BLaER1 (cell line): ENCODE measurements around the gene RASSF8.

ENCODE experiments used
- H3K27ac ChIP-seq: shearing (Covaris generic); formaldehyde crosslinking; 2 replicates; pipeline ENCODE4 v1.8.1; 2022
- H3K27me3 ChIP-seq: shearing (Covaris generic); formaldehyde crosslinking; 2 replicates; pipeline ENCODE4 v1.8.1; 2022
- H3K36me3 ChIP-seq: shearing (Covaris generic); formaldehyde crosslinking; 2 replicates; pipeline ENCODE4 v1.8.1; 2022
- H3K4me1 ChIP-seq: shearing (Covaris generic); formaldehyde crosslinking; 2 replicates; pipeline ENCODE4 v1.8.1; 2022
- H3K4me2 ChIP-seq: shearing (Covaris generic); formaldehyde crosslinking; 2 replicates; pipeline ENCODE4 v1.8.1; 2022
- H3K4me3 ChIP-seq: shearing (Covaris generic); formaldehyde crosslinking; 2 replicates; pipeline ENCODE4 v1.8.1; 2022
- H3K9ac ChIP-seq: shearing (Covaris generic); formaldehyde crosslinking; 2 replicates; pipeline ENCODE4 v1.8.1; 2022
- H3K9me3 ChIP-seq: shearing (Covaris generic); formaldehyde crosslinking; 2 replicates; pipeline ENCODE4 v1.8.1; 2022
- H4K20me1 ChIP-seq: shearing (Covaris generic); formaldehyde crosslinking; 2 replicates; pipeline ENCODE4 v1.8.1; 2022
- Cebpa-rat ChIP-seq: shearing (Covaris generic); IDR thresholded peaks from 2 replicates; pipeline ENCODE4 v1.8.1; 2022

RASSF8 gene

DNA sequence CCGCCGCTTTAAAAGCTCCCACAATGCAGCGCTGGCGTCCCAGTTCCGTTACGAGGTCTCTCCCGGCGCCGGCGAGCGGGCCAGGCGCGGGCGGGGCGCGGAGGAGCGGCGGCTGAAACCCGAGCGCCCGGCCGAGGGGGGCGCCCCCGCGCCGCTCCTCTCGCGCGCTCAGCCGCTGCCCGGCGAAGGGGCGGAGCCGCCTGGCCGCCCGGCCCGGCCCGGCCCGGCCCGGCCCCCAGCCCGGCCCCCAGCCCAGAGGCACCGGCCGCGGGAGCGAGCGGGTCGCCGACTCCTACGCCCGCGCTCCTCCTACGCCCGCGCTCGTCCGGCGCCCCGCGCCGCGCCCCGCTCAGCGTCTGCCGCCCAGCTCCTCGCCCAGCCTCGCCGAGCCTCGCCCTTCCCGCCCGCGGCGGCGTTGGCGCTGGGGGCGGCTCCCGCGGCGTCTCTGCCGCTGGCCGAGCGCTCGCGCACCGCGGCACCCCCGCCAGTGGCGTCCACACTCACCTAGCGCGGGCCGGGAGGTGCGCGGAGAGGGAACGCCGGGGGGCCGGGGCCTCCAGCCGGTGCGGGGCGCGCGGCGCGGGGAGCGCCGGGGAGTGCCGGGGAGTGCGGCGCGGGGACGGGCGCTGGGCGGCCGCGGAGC is at the start of gene RASSF8:
Gene RASSF8, plus strand, starts transcription at position 255 of the 643 bp plus-strand sequence. CDS start 96,662 bp downstream, outside the sequence.
- Histone ChIP-seq H4K20me1 (peaks cover 13% of the 10 kb centered on the region), H3K27ac (peak within 1 kb of the TSS; percentile 56), H3K4me3 (peak within 1 kb of the TSS; percentile 78), H3K4me1 (peaks cover 7% of the 10 kb centered on the region), H3K9ac (peak within 1 kb of the TSS; percentile 76), H3K27me3 (peaks cover 54% of the 10 kb centered on the region), H3K36me3 (no peaks in the 10 kb centered on the region), H3K4me2 (peak within 1 kb of the TSS; percentile 96), H3K9me3 (no peaks in the 10 kb centered on the region)
- TF ChIP-seq Cebpa-rat = no peak

- no peaks in the 10 kb centered on the region for H3K4me1 ChIP-seq
- no peak overlapping the region for H3K27ac ChIP-seq
- TF ChIP-seq Cebpa-rat = no peak
- no peaks in the 10 kb centered on the region for H3K9me3 ChIP-seq
- H3K4me3 ChIP-seq = no peak overlapping the region
- no peaks in the 10 kb centered on the region for H3K36me3 ChIP-seq
- H3K27me3 ChIP-seq = no peaks in the 10 kb centered on the region
- H3K4me2 ChIP-seq = no peak overlapping the region
- no peaks in the 10 kb centered on the region for H4K20me1 ChIP-seq
- no peak overlapping the region for H3K9ac ChIP-seq
Observed at GRCh38 chr12:25914551-25914950, 43.9 kb upstream of the RASSF8 start.

DNA sequence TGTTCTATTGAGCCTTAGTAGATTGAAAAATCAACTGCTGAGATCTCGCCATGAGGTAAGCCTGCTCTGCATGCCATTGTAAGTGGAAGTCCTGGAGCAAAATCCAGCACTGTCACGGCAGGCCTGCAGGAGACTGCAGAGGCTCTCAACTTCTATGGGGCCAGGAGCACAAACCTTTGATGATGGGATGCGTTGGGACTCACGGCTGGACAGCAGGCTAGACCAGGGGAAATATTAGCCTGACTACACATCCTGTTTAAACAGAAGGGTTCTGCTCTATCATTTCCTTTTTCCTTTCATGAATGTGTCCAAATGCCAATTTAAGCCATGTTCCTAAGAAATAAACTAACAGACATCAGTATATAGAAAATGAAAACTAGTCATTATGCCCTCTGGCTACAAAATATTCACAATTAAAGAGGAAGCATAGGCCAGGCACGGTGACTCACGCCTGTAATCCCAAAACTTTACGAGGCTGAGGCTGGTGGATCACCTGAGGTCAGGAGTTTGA is 33.9 kb upstream of the RASSF8 start:
- no peaks in the 10 kb centered on the region for H3K27me3 ChIP-seq

DNA sequence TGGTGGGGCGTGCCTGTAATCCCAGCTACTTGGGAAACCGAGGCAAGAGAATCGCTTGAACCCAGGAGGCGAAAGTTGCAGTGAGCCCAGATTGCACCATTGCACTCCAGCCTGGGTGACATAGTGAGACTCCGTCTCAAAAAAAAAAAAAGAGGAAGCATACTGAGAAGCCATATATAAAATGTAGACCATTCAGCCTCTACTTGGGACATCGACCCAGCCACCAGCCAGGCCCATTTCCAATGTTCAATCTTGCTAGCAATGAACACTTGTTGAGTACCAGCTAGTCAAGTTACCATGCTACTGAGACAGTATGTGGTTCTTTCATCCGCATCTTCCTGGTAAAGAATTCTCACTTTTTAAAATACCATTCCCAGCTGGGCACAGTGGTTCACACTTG is 33.4 kb upstream of the RASSF8 start:
- no peak overlapping the region for H3K27ac ChIP-seq
- no peak overlapping the region for H3K4me2 ChIP-seq
- no peaks in the 10 kb centered on the region for H4K20me1 ChIP-seq
- no peaks in the 10 kb centered on the region for H3K4me1 ChIP-seq
- H3K36me3 ChIP-seq = no peaks in the 10 kb centered on the region
- H3K4me3 ChIP-seq = no peak overlapping the region
- no peaks in the 10 kb centered on the region for H3K27me3 ChIP-seq
- H3K9me3 ChIP-seq = no peaks in the 10 kb centered on the region
- H3K9ac ChIP-seq = no peak overlapping the region
- TF ChIP-seq Cebpa-rat = no peak

More for the DNA sequence above, 33.9 kb upstream of the RASSF8 start:
- Histone ChIP-seq H3K4me3 (no peak overlapping the region), H3K4me2 (no peak overlapping the region), H3K9ac (no peak overlapping the region), H3K27ac (no peak overlapping the region), H4K20me1 (no peaks in the 10 kb centered on the region), H3K36me3 (no peaks in the 10 kb centered on the region), H3K9me3 (no peaks in the 10 kb centered on the region), H3K4me1 (no peaks in the 10 kb centered on the region)
- TF ChIP-seq Cebpa-rat = no peak

GRCh38 chr12:25926536-25926935 is 31.9 kb upstream of the RASSF8 start:
- no peaks in the 10 kb centered on the region for H3K9me3 ChIP-seq
- H3K4me2 ChIP-seq = no peak overlapping the region
- TF ChIP-seq Cebpa-rat = no peak
- H3K4me1 ChIP-seq = no peaks in the 10 kb centered on the region
- no peaks in the 10 kb centered on the region for H3K36me3 ChIP-seq
- H3K4me3 ChIP-seq = no peak overlapping the region
- H3K9ac ChIP-seq = no peak overlapping the region
- no peaks in the 10 kb centered on the region for H3K27me3 ChIP-seq
- no peak overlapping the region for H3K27ac ChIP-seq
- no peaks in the 10 kb centered on the region for H4K20me1 ChIP-seq

- Histone ChIP-seq H3K36me3 (no peaks in the 10 kb centered on the region), H3K9ac (no peak overlapping the region), H3K9me3 (no peaks in the 10 kb centered on the region), H3K4me3 (no peak overlapping the region), H3K27me3 (no peaks in the 10 kb centered on the region), H4K20me1 (no peaks in the 10 kb centered on the region), H3K4me2 (no peak overlapping the region), H3K4me1 (no peaks in the 10 kb centered on the region), H3K27ac (no peak overlapping the region)
- no peak for TF ChIP-seq Cebpa-rat
Observed at GRCh38 chr12:25929142-25929541, 29.3 kb upstream of the RASSF8 start.

DNA sequence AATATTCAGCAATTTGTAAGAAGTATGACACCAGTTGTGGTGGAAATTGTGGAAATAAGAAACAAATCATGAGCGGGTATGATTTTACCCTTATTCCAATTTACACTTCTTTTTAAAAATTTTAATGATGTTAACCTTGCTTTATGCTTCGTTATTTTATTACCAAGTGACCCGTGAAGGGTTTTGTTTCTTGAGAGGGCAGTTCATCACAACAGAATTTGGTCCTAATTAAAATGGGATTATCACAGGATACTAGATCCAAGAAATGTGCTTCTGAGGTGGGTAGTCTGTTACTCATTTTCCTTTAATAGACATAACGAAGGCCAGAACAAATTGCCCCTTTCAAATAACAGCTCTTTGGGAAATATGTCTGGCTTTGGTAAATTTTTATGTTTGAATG is 25.5 kb upstream of the RASSF8 start:
- Histone ChIP-seq H3K4me1 (no peaks in the 10 kb centered on the region), H3K36me3 (no peaks in the 10 kb centered on the region), H4K20me1 (no peaks in the 10 kb centered on the region), H3K9me3 (no peaks in the 10 kb centered on the region), H3K27me3 (no peaks in the 10 kb centered on the region), H3K9ac (no peak overlapping the region), H3K4me3 (no peak overlapping the region), H3K4me2 (no peak overlapping the region), H3K27ac (no peak overlapping the region)
- TF ChIP-seq Cebpa-rat = no peak

- no peaks in the 10 kb centered on the region for H4K20me1 ChIP-seq
- H3K4me2 ChIP-seq = no peak overlapping the region
- no peaks in the 10 kb centered on the region for H3K36me3 ChIP-seq
- no peak overlapping the region for H3K9ac ChIP-seq
- H3K27ac ChIP-seq = no peak overlapping the region
- no peak for TF ChIP-seq Cebpa-rat
- no peaks in the 10 kb centered on the region for H3K9me3 ChIP-seq
- peaks cover 10% of the 10 kb centered on the region; the same call in 1 of the 2 replicates for H3K4me1 ChIP-seq
- H3K4me3 ChIP-seq = no peak overlapping the region
- H3K27me3 ChIP-seq = no peaks in the 10 kb centered on the region
Observed at GRCh38 chr12:25934456-25934855, 24.0 kb upstream of the RASSF8 start.

DNA sequence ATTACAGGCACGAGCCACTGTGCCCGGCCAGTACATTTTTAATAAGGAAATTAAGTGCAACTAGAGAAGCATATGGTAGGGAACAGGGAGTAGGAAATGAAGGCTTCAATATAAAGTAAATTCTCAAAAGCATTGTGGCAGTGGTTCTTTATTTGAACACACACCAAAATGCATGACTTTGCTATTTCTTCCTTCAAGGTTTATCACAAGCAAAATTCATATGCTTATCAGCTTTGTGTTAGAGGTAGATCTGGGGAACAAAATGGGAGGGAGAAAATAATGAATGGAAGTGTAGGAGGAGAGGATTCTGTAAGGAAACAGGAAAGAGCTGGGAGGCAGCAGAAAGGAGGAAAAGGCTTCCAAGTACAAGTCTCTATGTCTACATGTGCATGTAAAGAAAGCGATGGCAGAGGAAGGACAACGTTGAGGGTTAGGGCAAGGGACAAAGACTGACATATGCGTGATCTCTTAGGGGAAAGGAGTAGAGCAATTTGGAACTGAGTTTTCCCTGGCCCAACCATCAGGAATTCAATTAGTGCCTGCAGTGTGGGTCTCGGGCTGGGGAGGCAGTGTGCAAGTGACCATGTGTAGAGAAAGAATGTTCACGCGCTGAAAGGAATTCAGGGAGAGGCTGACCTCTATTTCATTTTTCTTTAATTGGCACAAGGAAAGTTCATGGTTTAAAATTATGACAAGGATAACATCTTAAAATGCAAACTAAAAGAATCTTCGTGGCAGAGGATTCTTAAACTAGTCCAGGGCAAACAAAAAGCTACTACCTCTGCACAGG is 22.9 kb upstream of the RASSF8 start:
- peaks cover 10% of the 10 kb centered on the region; the same call in 1 of the 2 replicates for H3K4me1 ChIP-seq
- no peak overlapping the region for H3K4me2 ChIP-seq
- H3K9me3 ChIP-seq = no peaks in the 10 kb centered on the region
- no peaks in the 10 kb centered on the region for H3K27me3 ChIP-seq
- TF ChIP-seq Cebpa-rat = no peak
- no peaks in the 10 kb centered on the region for H4K20me1 ChIP-seq
- no peak overlapping the region for H3K27ac ChIP-seq
- no peak overlapping the region for H3K4me3 ChIP-seq
- no peaks in the 10 kb centered on the region for H3K36me3 ChIP-seq
- H3K9ac ChIP-seq = no peak overlapping the region

DNA sequence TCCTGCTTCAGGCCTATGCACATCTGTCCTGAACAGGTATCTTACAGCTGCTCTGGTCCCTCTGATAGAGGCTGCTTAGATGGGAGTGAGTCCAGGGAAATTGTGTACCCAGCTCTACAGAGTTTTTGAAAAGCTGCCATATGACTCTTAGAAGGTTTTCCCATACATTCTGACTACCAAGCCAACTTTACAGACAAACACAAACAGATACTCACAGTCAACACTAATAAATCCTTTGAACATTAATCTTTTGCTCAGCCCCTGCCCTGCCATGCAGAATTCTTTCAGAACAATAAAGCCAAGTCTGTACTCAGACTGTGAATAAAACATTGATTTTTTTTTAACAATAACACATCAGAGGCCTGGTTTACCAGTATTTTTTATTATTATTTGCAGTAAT is 21.4 kb upstream of the RASSF8 start:
- TF ChIP-seq Cebpa-rat = no peak
- no peak overlapping the region for H3K9ac ChIP-seq

More for the DNA sequence above, 21.4 kb upstream of the RASSF8 start:
- Histone ChIP-seq H3K4me1 (peaks cover 10% of the 10 kb centered on the region; the same call in 1 of the 2 replicates), H3K36me3 (no peaks in the 10 kb centered on the region), H3K27me3 (no peaks in the 10 kb centered on the region), H3K4me2 (no peak overlapping the region), H3K9me3 (no peaks in the 10 kb centered on the region), H3K4me3 (no peak overlapping the region), H3K27ac (no peak overlapping the region), H4K20me1 (no peaks in the 10 kb centered on the region)
